NCI-H526 treated with DMSO at 0.1 percent for 48 hours (cell line): ENCODE measurements around the gene RBM19.
A peak's percentile ranks its signal among the peaks of the same experiment; 100 is the strongest.
"Not testable (repeated sequence)": the region's sequence is repeated elsewhere in the genome, so short reads cannot be mapped to it uniquely, and the experiment has no call there.

Source experiments
- DNase-seq: peaks from one replicate; lab custom pipeline; 2025; lab: John Stamatoyannopoulos, UW

Gene RBM19

GRCh38 chr12:113905829-113906228, 60.3 kb downstream of the RBM19 start:
- DNase-seq: no peak

GRCh38 chr12:113903381-113903863, 62.7 kb downstream of the RBM19 start:
- DNase-seq: no peak

GRCh38 chr12:113901319-113901718, 64.8 kb downstream of the RBM19 start:
- DNase-seq: not testable (repeated sequence)

GRCh38 chr12:113900716-113901115, 65.4 kb downstream of the RBM19 start:
- no peak for DNase-seq

- DNase-seq: peak; percentile 67
These were observed 66.3 kb downstream of the RBM19 start for GRCh38 chr12:113899561-113900471.

GRCh38 chr12:113899042-113899560, 67.0 kb downstream of the RBM19 start:
- no peak for DNase-seq

GRCh38 chr12:113898466-113898865, 67.7 kb downstream of the RBM19 start:
- DNase-seq: no peak

GRCh38 chr12:113897406-113897805, 68.7 kb downstream of the RBM19 start:
- no peak for DNase-seq

GRCh38 chr12:113896841-113897240, 69.3 kb downstream of the RBM19 start:
- DNase-seq: no peak

GRCh38 chr12:113896194-113896593, 69.9 kb downstream of the RBM19 start:
- DNase-seq: no peak

- no peak for DNase-seq
These were observed 70.9 kb downstream of the RBM19 start for GRCh38 chr12:113895176-113895575.

GRCh38 chr12:113894697-113895096, 71.4 kb downstream of the RBM19 start:
- no peak for DNase-seq

GRCh38 chr12:113893221-113893620, 72.9 kb downstream of the RBM19 start:
- DNase-seq: no peak

GRCh38 chr12:113892556-113892955, 73.6 kb downstream of the RBM19 start:
- no peak for DNase-seq

GRCh38 chr12:113891739-113892520, 74.2 kb downstream of the RBM19 start:
- no peak for DNase-seq

GRCh38 chr12:113891167-113891692, 74.9 kb downstream of the RBM19 start:
- DNase-seq: no peak

- no peak for DNase-seq
These were observed 76.1 kb downstream of the RBM19 start for GRCh38 chr12:113889891-113890581.

- no peak for DNase-seq
These were observed 77.0 kb downstream of the RBM19 start for GRCh38 chr12:113889076-113889475.

- no peak for DNase-seq
These were observed 77.7 kb downstream of the RBM19 start for GRCh38 chr12:113888435-113888834.

GRCh38 chr12:113887906-113888305, 78.2 kb downstream of the RBM19 start:
- no peak for DNase-seq

- DNase-seq: no peak
These were observed 79.4 kb downstream of the RBM19 start for GRCh38 chr12:113886721-113887120.

- no peak for DNase-seq
These were observed 81.7 kb downstream of the RBM19 start for GRCh38 chr12:113884392-113884791.
